Heart right ventricle (tissue), 16 donors: ENCODE data around the gene CDR2L. TPM values are rescaled to one million over a fixed set of nuclear protein-coding genes. Genes with fewer than 3 reads are reported as not detected.
"Not testable (repeated sequence)": the region's sequence is repeated elsewhere in the genome, so short reads cannot be mapped to it uniquely, and the experiment has no call there.

Source experiments
- ATAC-seq, 8 donors: fragments of 200-7000 bp; cut with Tn5 transposase; one replicate each; pipeline ENCODE4 v1.9.1; 2020; ENCODE audit warnings: mild to moderate bottlenecking in 8 of 8, moderate library complexity in 8 of 8, moderate number of reproducible peaks in 1 of 8
- DNase-seq, 2 donors: peaks; one replicate each; pipeline ENCODE4 v3.0.0-alpha.2; 2020
- H3K27ac ChIP-seq, 10 donors: fragments of 200-600 bp; sonication (generic) in 2 of 10; one replicate each; pipeline versions ENCODE4 v1.5.0 to v1.8.0; 2020 to 2022; ENCODE audit warnings: mild to moderate bottlenecking in 3 of 10
- H3K27me3 ChIP-seq, 7 donors: fragments of 200-600 bp; one replicate each; pipeline ENCODE4 v1.8.0; 2021 to 2022; ENCODE audit warnings: mild to moderate bottlenecking in 2 of 7
- H3K36me3 ChIP-seq, 9 donors: fragments of 200-600 bp; sonication (generic) in 1 of 9; one replicate each; pipeline versions ENCODE4 v1.5.0 to v1.8.0; 2020 to 2022; ENCODE audit warnings: mild to moderate bottlenecking in 2 of 9
- H3K4me1 ChIP-seq, 9 donors: fragments of 200-600 bp; sonication (generic) in 1 of 9; one replicate each; pipeline versions ENCODE4 v1.5.0 to v1.8.0; 2020 to 2022; ENCODE audit warnings: mild to moderate bottlenecking in 4 of 9
- H3K4me3 ChIP-seq, 10 donors: fragments of 200-600 bp; sonication (generic) in 2 of 10; one replicate each; pipeline versions ENCODE4 v1.5.0 to v1.8.0; 2020 to 2022; ENCODE audit warnings: mild to moderate bottlenecking in 7 of 10, moderate library complexity in 2 of 10
- H3K9me3 ChIP-seq, 11 donors: fragments of 200-600 bp in 10 of 11; sonication (generic) in 2 of 11; one replicate each; pipeline versions ENCODE4 v1.5.0 to v1.8.0; 2013 to 2022; ENCODE audit warnings: mild to moderate bottlenecking in 2 of 11, control low read depth in 1 of 11, moderate library complexity in 1 of 11
- WGBS, 2 donors: extraction: QIAGEN DNeasy Blood & Tissue Kit; methylation state at CpG; one replicate each; pipeline ENCODE4 v1.1.7; 2013; ENCODE audit warnings: inconsistent platforms in 1 of 2; 5-methylcytosine and 5-hydroxymethylcytosine counted together
- intact Hi-C, 10 donors: fragments of 100-400 bp; cut with DNase I; formaldehyde crosslinking; loops; one replicate each; pipeline versions ENCODE4 v1.11.1 to v1.14.2; 2022
- polyA plus RNA-seq, 2 donors: library from polyadenylated mRNA; stranded (reverse); fragments of 200-250 nt; gene quantifications; one replicate each; pipeline ENCODE4 v1.2.3, GENCODE V29; 2013
- total RNA-seq, 10 donors: library from RNA; stranded (reverse); fragmentation: NEBNext Ultra II Directional in 3 of 10; extraction: Animal tissue kit (Norgen Biotek cat#: 25700) in 3 of 10; gene quantifications; one replicate each; pipeline versions ENCODE4 v1.2.1 to v1.2.4, GENCODE V29; 2021 to 2023
- TF ChIP-seq, protein P1 (sequence below), 9 donors: fragments of 200-600 bp; sonication (generic) in 2 of 9; IDR thresholded peaks; one replicate each; pipeline versions ENCODE4 v1.5.0 to v1.8.0; 2021 to 2022; ENCODE audit warnings: antibody characterized with exemption in 9 of 9, mild to moderate bottlenecking in 5 of 9, moderate library complexity in 1 of 9
- donor health status: Arrhythmogenic right ventricular cardiomyopathy.
- donor health status: ischemic (EF 13 %, LVEDD 7.1; RV severe dilation, severe dysfunction).
- donor health status: healthy with polysubstance abuse.
- donor health status: DM: no; HTN: yes; CAD: no.
- donor health status: DM: no; HTN: no; CAD: no.
- donor health status: ischemic (EF 25% LVEDD 6.9; RV normal size, moderate dysfunction).
- donor health status: ischemic (EF 25% LVEDD 5.7; RV mildly dilated, moderate dysfunction).
- donor health status: healthy.
- donor health status: DM: yes; HTN: yes; CAD: no.
- donor health status: Ischemic cardiomyopathy.
- donor health status: ischemic (EF 35%, LVEDD 5.7; RV mildly dilated, moderate dysfunction).
- donor health status: nonischemic (EF 11% LVEDD 7.7; RV severe dilation, severe dysfunction).
- donor health status: DM: yes; HTN: yes; CAD: no.
- donor health status: PGD.
- donor health status: ischemic (EF 29% LVEDD 5.4; RV normal size, mild dysfunction).
- donor health status: nonischemic (EF 23%, LVEDD 6.1; RV moderate dilation, normal function).

Gene CDR2L
- total and polyA plus RNA-seq, 12 donors = 8.5 to 25.3 (median 14.7) TPM

GRCh38 chr17:75044716-75045115 lies 57.3 kb downstream of the CDR2L start:
- 69 to 73% methylated on average over 7 of the region's 7 CpGs for WGBS, 2 donors
- no peak overlapping the region for H3K27ac ChIP-seq
- no peaks in the 10 kb centered on the region for H3K27me3 ChIP-seq
- peaks cover 6 to 44% (median 31%) of the 10 kb centered on the region in 9 donors for H3K4me1 ChIP-seq
- ATAC-seq (no peak), DNase-seq (no peak)
- TF ChIP-seq, protein P1, sequence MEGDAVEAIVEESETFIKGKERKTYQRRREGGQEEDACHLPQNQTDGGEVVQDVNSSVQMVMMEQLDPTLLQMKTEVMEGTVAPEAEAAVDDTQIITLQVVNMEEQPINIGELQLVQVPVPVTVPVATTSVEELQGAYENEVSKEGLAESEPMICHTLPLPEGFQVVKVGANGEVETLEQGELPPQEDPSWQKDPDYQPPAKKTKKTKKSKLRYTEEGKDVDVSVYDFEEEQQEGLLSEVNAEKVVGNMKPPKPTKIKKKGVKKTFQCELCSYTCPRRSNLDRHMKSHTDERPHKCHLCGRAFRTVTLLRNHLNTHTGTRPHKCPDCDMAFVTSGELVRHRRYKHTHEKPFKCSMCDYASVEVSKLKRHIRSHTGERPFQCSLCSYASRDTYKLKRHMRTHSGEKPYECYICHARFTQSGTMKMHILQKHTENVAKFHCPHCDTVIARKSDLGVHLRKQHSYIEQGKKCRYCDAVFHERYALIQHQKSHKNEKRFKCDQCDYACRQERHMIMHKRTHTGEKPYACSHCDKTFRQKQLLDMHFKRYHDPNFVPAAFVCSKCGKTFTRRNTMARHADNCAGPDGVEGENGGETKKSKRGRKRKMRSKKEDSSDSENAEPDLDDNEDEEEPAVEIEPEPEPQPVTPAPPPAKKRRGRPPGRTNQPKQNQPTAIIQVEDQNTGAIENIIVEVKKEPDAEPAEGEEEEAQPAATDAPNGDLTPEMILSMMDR (IDR thresholded peaks at IDR 0.05) = no peak
- intact Hi-C loops = loop anchor here in 3 of 10 donors (5.0 to 10.0 kb wide), 3 partner anchors 57 to 160 kb away; partner anchors contain the start of genes CDR2L (in 3 of the 3), ARMC7 (in 1 of the 3) and NUP85 (in 1 of the 3)
- H3K4me3 ChIP-seq = no peak overlapping the region
- H3K9me3 ChIP-seq = no peaks in the 10 kb centered on the region
- peaks cover 0 to 47% (median 26%) of the 10 kb centered on the region in 9 donors for H3K36me3 ChIP-seq

DNA sequence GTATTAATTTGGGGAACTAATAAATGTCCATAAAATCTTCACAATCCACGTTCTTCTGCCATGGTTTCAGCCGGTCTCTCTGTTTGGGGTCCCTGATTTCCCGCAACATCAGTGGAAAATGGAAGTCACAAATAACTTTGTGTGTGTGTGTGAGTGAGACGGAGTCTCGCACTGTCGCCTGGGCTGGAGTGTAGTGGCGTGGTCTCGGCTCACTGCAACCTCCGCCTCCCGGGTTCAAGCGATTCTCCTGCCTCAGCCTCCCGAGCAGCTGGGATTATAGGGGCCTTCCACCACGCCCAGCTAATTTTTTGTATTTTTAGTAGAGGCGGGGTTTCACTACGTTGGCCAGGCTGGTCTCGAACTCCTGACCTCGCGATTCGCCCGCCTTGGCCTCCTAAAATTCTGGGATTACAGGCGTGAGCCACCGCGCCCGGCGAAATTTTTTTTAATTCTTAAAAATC lies 58.5 kb downstream of the CDR2L start:
- peaks cover 6 to 49% (median 31%) of the 10 kb centered on the region in 9 donors for H3K4me1 ChIP-seq
- WGBS, 2 donors = 12% methylated on average over 25 of the region's 25 CpGs
- peak overlapping the region in 9 of 10 donors; percentile 93 to 99 (median 97) for H3K27ac ChIP-seq
- H3K4me3 ChIP-seq = peak overlapping the region; percentile 74 to 100 (median 92)
- intact Hi-C loops = loop anchor here in 3 of 10 donors (5.0 to 10.0 kb wide), 3 partner anchors 59 to 159 kb away; partner anchors contain the start of genes CDR2L (in 3 of the 3), ARMC7 (in 1 of the 3) and NUP85 (in 1 of the 3)
- DNase-seq, ATAC-seq, H3K9me3 ChIP-seq, H3K27me3 ChIP-seq: not testable (repeated sequence)
- peaks cover 0 to 47% (median 14%) of the 10 kb centered on the region in 9 donors for H3K36me3 ChIP-seq

DNA sequence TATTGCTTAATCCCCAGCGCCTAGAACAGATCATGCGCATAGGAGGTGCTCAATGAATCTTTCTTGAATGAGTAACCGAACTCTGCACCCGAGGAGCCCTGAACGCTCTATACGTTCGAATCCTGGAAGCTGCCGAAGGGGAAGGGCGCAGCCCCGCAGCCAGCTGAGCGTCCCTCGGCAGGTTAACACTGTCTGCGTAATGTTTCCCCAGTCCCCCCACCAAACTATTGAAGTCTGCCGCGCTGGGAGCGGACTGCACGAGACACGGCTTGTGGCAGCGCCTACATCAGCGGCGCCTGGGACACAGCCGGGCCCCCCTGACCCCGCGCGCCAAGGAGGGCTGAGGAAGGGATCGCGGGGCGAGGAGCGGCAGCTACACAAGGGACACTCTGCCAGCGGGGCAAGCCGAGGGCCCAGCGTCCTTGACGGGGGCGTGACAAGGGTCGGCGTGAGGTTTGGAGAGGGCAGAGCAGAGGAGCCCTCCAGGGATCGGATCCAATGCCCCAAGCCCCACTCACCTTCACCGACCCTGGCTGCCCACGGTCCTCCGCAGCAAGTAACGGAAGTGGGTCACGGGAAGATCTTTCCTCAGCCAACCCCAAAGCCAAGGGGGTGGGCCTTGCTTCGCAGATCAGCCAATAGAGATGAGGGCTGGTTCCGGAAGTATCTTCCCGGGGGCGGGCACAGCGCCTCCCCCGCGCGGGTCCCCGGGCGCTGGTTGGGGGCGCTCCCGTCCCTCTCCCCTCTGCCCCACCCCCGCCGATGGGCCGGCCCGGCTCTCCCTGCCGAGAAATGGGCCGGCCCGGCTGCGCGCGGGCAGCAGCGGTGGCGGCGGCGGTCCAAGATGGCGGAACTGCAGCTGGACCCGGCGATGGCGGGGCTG lies 59.2 kb downstream of the CDR2L start, which contains the start of the genes ATP5PD and KCTD2:
Gene ATP5PD (minus strand): TSS at position 563 of the 883 bp plus-strand sequence. CDS start 4,319 bp downstream, outside the sequence.
Gene KCTD2 (plus strand): TSS at position 819 of the 883 bp plus-strand sequence. CDS start 26 bp downstream, at position 845.
- Histone ChIP-seq H3K36me3 (peaks cover 0 to 47% (median 7%) of the 10 kb centered on the region in 9 donors), H3K27ac (peak within 1 kb of the TSS; percentile 93 to 99 (median 98)), H3K4me3 (peak within 1 kb of the TSS; percentile 74 to 100 (median 92)), H3K4me1 (peaks cover 6 to 49% (median 31%) of the 10 kb centered on the region in 9 donors), H3K27me3 (no peaks in the 10 kb centered on the region), H3K9me3 (no peaks in the 10 kb centered on the region)
- intact Hi-C loops = loop anchor here in 3 of 10 donors (5.0 to 10.0 kb wide), 3 partner anchors 59 to 158 kb away; partner anchors contain the start of genes CDR2L (in 3 of the 3), ARMC7 (in 1 of the 3) and NUP85 (in 1 of the 3)
- TF ChIP-seq, protein P1 (IDR thresholded peaks at IDR 0.05) = peak in 2 of 9 donors; percentile 8 to 11
- WGBS, 2 donors = 0% methylated on average over 53 to 72 of the region's 72 CpGs
- ATAC-seq (peak; percentile 98 to 99 (median 98)), DNase-seq (peak; percentile 96 to 97)

DNA sequence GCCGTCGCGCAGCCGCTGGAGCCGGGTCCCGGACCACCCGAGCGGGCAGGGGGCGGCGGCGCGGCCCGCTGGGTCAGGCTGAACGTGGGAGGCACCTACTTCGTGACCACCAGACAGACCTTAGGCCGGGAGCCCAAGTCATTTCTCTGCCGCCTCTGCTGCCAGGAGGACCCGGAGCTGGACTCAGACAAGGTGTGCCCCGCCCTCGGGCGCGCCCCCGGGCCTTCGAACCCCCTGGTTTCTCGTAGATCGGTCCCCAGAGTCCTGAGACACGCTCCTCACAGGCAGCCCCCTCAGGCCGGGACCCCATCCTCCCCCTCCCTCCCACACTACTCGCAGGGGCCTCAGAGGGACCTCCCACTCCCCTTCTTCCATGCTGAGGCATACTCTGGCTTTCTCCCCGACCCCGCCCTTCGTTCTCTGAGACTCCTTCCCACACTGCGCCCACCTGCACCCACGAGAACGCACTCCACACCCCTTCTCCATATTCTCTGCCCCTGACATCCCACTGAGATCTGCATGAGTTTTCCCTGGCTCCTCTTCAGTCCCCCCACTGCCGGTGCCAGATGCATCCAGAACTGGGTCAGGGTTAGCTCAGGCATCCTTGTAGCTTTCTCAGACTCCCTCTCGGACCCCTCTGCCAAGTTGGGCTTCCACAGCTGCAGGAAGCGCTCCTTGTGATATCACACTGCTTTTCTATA lies 60.1 kb downstream of the CDR2L start:
- no peaks in the 10 kb centered on the region for H3K27me3 ChIP-seq
- ATAC-seq (peak in 2 of 8 donors; percentile 0 to 17), DNase-seq (peak; percentile 43 to 53)
- no peaks in the 10 kb centered on the region for H3K9me3 ChIP-seq
- TF ChIP-seq, protein P1 (IDR thresholded peaks at IDR 0.05) = no peak
- peak overlapping the region; percentile 47 to 100 (median 90) for H3K4me3 ChIP-seq
- 0 to 1% methylated on average over 36 to 38 of the region's 38 CpGs for WGBS, 2 donors
- peaks cover 6 to 55% (median 31%) of the 10 kb centered on the region in 9 donors for H3K4me1 ChIP-seq
- H3K36me3 ChIP-seq = peaks cover 0 to 47% (median 0%) of the 10 kb centered on the region in 9 donors
- peak overlapping the region; percentile 93 to 99 (median 98) for H3K27ac ChIP-seq
- intact Hi-C loops = loop anchor here in 3 of 10 donors (5.0 to 10.0 kb wide), 3 partner anchors 60 to 157 kb away; partner anchors contain the start of genes CDR2L (in 3 of the 3), ARMC7 (in 1 of the 3) and NUP85 (in 1 of the 3)
